Lower lobe of right lung (tissue), 1 donor: ENCODE data around the gene SMIM1. TPM values are rescaled to one million over a fixed set of nuclear protein-coding genes. Genes with fewer than 3 reads are reported as not detected.

Experiments used
- total RNA-seq: library from RNA; stranded (reverse); fragmentation: NEBNext Ultra II Directional; extraction: Animal tissue kit (Norgen Biotek cat#: 25700); gene quantifications from one replicate; pipeline ENCODE4 v1.2.1, GENCODE V29; 2021
- donor health status: DM: no; HTN: yes; CAD: no; lungs with severe emphysema.

Gene SMIM1
- total RNA-seq, 1 donor from 2014 or later = 8.5 TPM

Other genes with a start within 250 kb of the SMIM1 start
- 57.1 TPM for gene MEGF6, start 161.2 kb upstream of the SMIM1 start, total RNA-seq
- 46.1 TPM for gene TPRG1L, start 147.7 kb upstream of the SMIM1 start, total RNA-seq
- gene WRAP73, start 122.6 kb upstream of the SMIM1 start, total RNA-seq = 22.5 TPM
- gene TP73, start 120.2 kb upstream of the SMIM1 start, total RNA-seq = 3.6 TPM
- gene CCDC27, start 20.3 kb upstream of the SMIM1 start, total RNA-seq = not detected
- 34.4 TPM for gene LRRC47, start 23.7 kb downstream of the SMIM1 start, total RNA-seq
- 53.9 TPM for gene CEP104, start 84.5 kb downstream of the SMIM1 start, total RNA-seq
- 10.6 TPM for gene DFFB, start 84.7 kb downstream of the SMIM1 start, total RNA-seq
- 19.8 TPM for gene C1orf174, start 127.5 kb downstream of the SMIM1 start, total RNA-seq